ENCODE measurements around the gene SBNO1.
"Not testable (repeated sequence)": the region's sequence is repeated elsewhere in the genome, so short reads cannot be mapped to it uniquely, and the experiment has no call there.

SBNO1 gene

GRCh38 chr12:123364532-123365024 lies at the start of gene SBNO1:
Gene SBNO1, minus strand, starts transcription at chr12:123364847. Its CDS starts 14,406 bp downstream, at chr12:123350441.
- Histone ChIP-seq H2AFZ (ENCODE audit: low read depth, low read length) (peak within 1 kb of the TSS; percentile 75), H3K4me3 (ENCODE audit: low read length) (peak within 1 kb of the TSS; percentile 94), H3K9me3 (ENCODE audit: low read length) (no peaks in the 10 kb centered on the region), H3K36me3 (ENCODE audit: insufficient read depth, low read length) (peaks cover 3% of the 10 kb centered on the region), H3K27me3 (ENCODE audit: insufficient read depth, low read length) (no peaks in the 10 kb centered on the region), H3K4me1 (ENCODE audit: insufficient read depth, low read length) (peaks cover 10% of the 10 kb centered on the region)

GRCh38 chr12:123410041-123410412 lies 45.4 kb upstream of the SBNO1 start:
- Histone ChIP-seq H3K36me3 (ENCODE audit: insufficient read depth, low read length) (peaks cover 15% of the 10 kb centered on the region), H3K9me3 (ENCODE audit: low read length) (no peaks in the 10 kb centered on the region), H3K4me3 (ENCODE audit: low read length) (no peak overlapping the region), H2AFZ (ENCODE audit: low read depth, low read length) (no peak overlapping the region), H3K4me1 (ENCODE audit: insufficient read depth, low read length) (no peaks in the 10 kb centered on the region), H3K27me3 (ENCODE audit: insufficient read depth, low read length) (no peaks in the 10 kb centered on the region)

GRCh38 chr12:123409284-123410040 lies 44.8 kb upstream of the SBNO1 start:
- not testable (repeated sequence) for H2AFZ ChIP-seq (ENCODE audit: low read depth, low read length); H3K4me3 ChIP-seq (ENCODE audit: low read length); H3K4me1 ChIP-seq (ENCODE audit: insufficient read depth, low read length); H3K27me3 ChIP-seq (ENCODE audit: insufficient read depth, low read length); H3K9me3 ChIP-seq (ENCODE audit: low read length)
- H3K36me3 ChIP-seq (ENCODE audit: insufficient read depth, low read length), result peaks cover 19% of the 10 kb centered on the region

- H3K27me3 ChIP-seq (ENCODE audit: insufficient read depth, low read length); H3K9me3 ChIP-seq (ENCODE audit: low read length); H3K4me1 ChIP-seq (ENCODE audit: insufficient read depth, low read length); H2AFZ ChIP-seq (ENCODE audit: low read depth, low read length); H3K4me3 ChIP-seq (ENCODE audit: low read length): not testable (repeated sequence)
- H3K36me3 ChIP-seq (ENCODE audit: insufficient read depth, low read length), result peaks cover 27% of the 10 kb centered on the region
Observed at GRCh38 chr12:123408619-123409018, 44.0 kb upstream of the SBNO1 start.

- H3K36me3 ChIP-seq (ENCODE audit: insufficient read depth, low read length), result peaks cover 34% of the 10 kb centered on the region
- H3K4me1 ChIP-seq (ENCODE audit: insufficient read depth, low read length); H3K27me3 ChIP-seq (ENCODE audit: insufficient read depth, low read length); H3K9me3 ChIP-seq (ENCODE audit: low read length); H3K4me3 ChIP-seq (ENCODE audit: low read length); H2AFZ ChIP-seq (ENCODE audit: low read depth, low read length): not testable (repeated sequence)
Observed at GRCh38 chr12:123407934-123408333, 43.3 kb upstream of the SBNO1 start.

GRCh38 chr12:123407269-123407668 lies 42.6 kb upstream of the SBNO1 start:
- not testable (repeated sequence) for H2AFZ ChIP-seq (ENCODE audit: low read depth, low read length); H3K27me3 ChIP-seq (ENCODE audit: insufficient read depth, low read length); H3K9me3 ChIP-seq (ENCODE audit: low read length); H3K4me3 ChIP-seq (ENCODE audit: low read length); H3K4me1 ChIP-seq (ENCODE audit: insufficient read depth, low read length)
- peaks cover 40% of the 10 kb centered on the region for H3K36me3 ChIP-seq (ENCODE audit: insufficient read depth, low read length)

GRCh38 chr12:123404581-123404980 lies 39.9 kb upstream of the SBNO1 start:
- no peaks in the 10 kb centered on the region for H3K9me3 ChIP-seq (ENCODE audit: low read length)
- no peaks in the 10 kb centered on the region for H3K27me3 ChIP-seq (ENCODE audit: insufficient read depth, low read length)
- no peaks in the 10 kb centered on the region for H3K4me1 ChIP-seq (ENCODE audit: insufficient read depth, low read length)
- peaks cover 46% of the 10 kb centered on the region for H3K36me3 ChIP-seq (ENCODE audit: insufficient read depth, low read length)
- no peak overlapping the region for H3K4me3 ChIP-seq (ENCODE audit: low read length)
- no peak overlapping the region for H2AFZ ChIP-seq (ENCODE audit: low read depth, low read length)

GRCh38 chr12:123401753-123402683 lies 37.4 kb upstream of the SBNO1 start:
- no peaks in the 10 kb centered on the region for H3K27me3 ChIP-seq (ENCODE audit: insufficient read depth, low read length)
- H3K4me3 ChIP-seq (ENCODE audit: low read length), result no peak overlapping the region
- no peaks in the 10 kb centered on the region for H3K4me1 ChIP-seq (ENCODE audit: insufficient read depth, low read length)
- H3K9me3 ChIP-seq (ENCODE audit: low read length), result no peaks in the 10 kb centered on the region
- peaks cover 66% of the 10 kb centered on the region for H3K36me3 ChIP-seq (ENCODE audit: insufficient read depth, low read length)
- no peak overlapping the region for H2AFZ ChIP-seq (ENCODE audit: low read depth, low read length)

- no peaks in the 10 kb centered on the region for H3K4me1 ChIP-seq (ENCODE audit: insufficient read depth, low read length)
- H2AFZ ChIP-seq (ENCODE audit: low read depth, low read length), result no peak overlapping the region
- no peak overlapping the region for H3K4me3 ChIP-seq (ENCODE audit: low read length)
- no peaks in the 10 kb centered on the region for H3K9me3 ChIP-seq (ENCODE audit: low read length)
- H3K27me3 ChIP-seq (ENCODE audit: insufficient read depth, low read length), result no peaks in the 10 kb centered on the region
- peaks cover 75% of the 10 kb centered on the region for H3K36me3 ChIP-seq (ENCODE audit: insufficient read depth, low read length)
Observed at GRCh38 chr12:123399255-123399617, 34.6 kb upstream of the SBNO1 start.

GRCh38 chr12:123398550-123399254 lies 34.1 kb upstream of the SBNO1 start:
- Histone ChIP-seq H3K4me3 (ENCODE audit: low read length) (no peak overlapping the region), H2AFZ (ENCODE audit: low read depth, low read length) (no peak overlapping the region), H3K9me3 (ENCODE audit: low read length) (no peaks in the 10 kb centered on the region), H3K36me3 (ENCODE audit: insufficient read depth, low read length) (peaks cover 70% of the 10 kb centered on the region), H3K27me3 (ENCODE audit: insufficient read depth, low read length) (no peaks in the 10 kb centered on the region), H3K4me1 (ENCODE audit: insufficient read depth, low read length) (no peaks in the 10 kb centered on the region)

GRCh38 chr12:123398177-123398549 lies 33.5 kb upstream of the SBNO1 start:
- Histone ChIP-seq H3K36me3 (ENCODE audit: insufficient read depth, low read length) (peaks cover 68% of the 10 kb centered on the region), H3K4me3 (ENCODE audit: low read length) (no peak overlapping the region), H3K9me3 (ENCODE audit: low read length) (no peaks in the 10 kb centered on the region), H3K27me3 (ENCODE audit: insufficient read depth, low read length) (no peaks in the 10 kb centered on the region), H2AFZ (ENCODE audit: low read depth, low read length) (no peak overlapping the region), H3K4me1 (ENCODE audit: insufficient read depth, low read length) (no peaks in the 10 kb centered on the region)

- H3K4me3 ChIP-seq (ENCODE audit: low read length), result no peak overlapping the region
- peaks cover 68% of the 10 kb centered on the region for H3K36me3 ChIP-seq (ENCODE audit: insufficient read depth, low read length)
- H3K27me3 ChIP-seq (ENCODE audit: insufficient read depth, low read length), result no peaks in the 10 kb centered on the region
- no peaks in the 10 kb centered on the region for H3K9me3 ChIP-seq (ENCODE audit: low read length)
- H2AFZ ChIP-seq (ENCODE audit: low read depth, low read length), result no peak overlapping the region
- H3K4me1 ChIP-seq (ENCODE audit: insufficient read depth, low read length), result no peaks in the 10 kb centered on the region
Observed at GRCh38 chr12:123397400-123397799, 32.8 kb upstream of the SBNO1 start.

- Histone ChIP-seq H3K4me3 (ENCODE audit: low read length) (no peak overlapping the region), H3K27me3 (ENCODE audit: insufficient read depth, low read length) (no peaks in the 10 kb centered on the region), H2AFZ (ENCODE audit: low read depth, low read length) (no peak overlapping the region), H3K9me3 (ENCODE audit: low read length) (no peaks in the 10 kb centered on the region), H3K4me1 (ENCODE audit: insufficient read depth, low read length) (no peaks in the 10 kb centered on the region), H3K36me3 (ENCODE audit: insufficient read depth, low read length) (peaks cover 67% of the 10 kb centered on the region)
Observed at GRCh38 chr12:123396954-123397353, 32.3 kb upstream of the SBNO1 start.
